ENCODE results near the gene CHCHD4.

- TF ChIP-seq POLR2AphosphoS5 (IDR thresholded peaks at IDR 0.05; ENCODE audit: low read depth, low read length): no peak
- TF ChIP-seq TAF1 (IDR thresholded peaks at IDR 0.05; ENCODE audit: borderline replicate concordance, insufficient read depth, low read length): no peak
- TF ChIP-seq REST (IDR thresholded peaks at IDR 0.05; ENCODE audit: insufficient read depth in 1 of 2, low read depth in 2 of 2, low read length in 2 of 2): no peak
- TF ChIP-seq SIN3A (IDR thresholded peaks at IDR 0.05; ENCODE audit: borderline replicate concordance, insufficient read depth, low read length): no peak
- TF ChIP-seq FOXP2 (optimal IDR thresholded peaks at IDR 0.05; ENCODE audit: borderline replicate concordance, extremely low read depth, extremely low read length, insufficient read depth): no peak
Measured at GRCh38 chr3:14131134-14131533, 6.5 kb upstream of the CHCHD4 start.

All from PFSK-1 (cell line).